ENCODE data around the gene GRAP2.

Gene GRAP2

GRCh38 chr22:39956932-39957664, 56.2 kb downstream of the GRAP2 start:
- TF ChIP-seq FOXP2 (optimal IDR thresholded peaks at IDR 0.05; ENCODE audit: borderline replicate concordance, extremely low read depth, extremely low read length, insufficient read depth) (no peak), REST (IDR thresholded peaks at IDR 0.05; ENCODE audit: insufficient read depth in 1 of 2, low read depth in 2 of 2, low read length in 2 of 2) (no peak), POLR2AphosphoS5 (IDR thresholded peaks at IDR 0.05; ENCODE audit: low read depth, low read length) (no peak), TAF1 (IDR thresholded peaks at IDR 0.05; ENCODE audit: borderline replicate concordance, insufficient read depth, low read length) (no peak), SIN3A (IDR thresholded peaks at IDR 0.05; ENCODE audit: borderline replicate concordance, insufficient read depth, low read length) (no peak)

GRCh38 chr22:39958009-39958711, 57.3 kb downstream of the GRAP2 start:
- no peak for TF ChIP-seq TAF1 (IDR thresholded peaks at IDR 0.05; ENCODE audit: borderline replicate concordance, insufficient read depth, low read length)
- no peak for TF ChIP-seq POLR2AphosphoS5 (IDR thresholded peaks at IDR 0.05; ENCODE audit: low read depth, low read length)
- TF ChIP-seq SIN3A (IDR thresholded peaks at IDR 0.05; ENCODE audit: borderline replicate concordance, insufficient read depth, low read length): no peak
- no peak for TF ChIP-seq FOXP2 (optimal IDR thresholded peaks at IDR 0.05; ENCODE audit: borderline replicate concordance, extremely low read depth, extremely low read length, insufficient read depth)
- TF ChIP-seq REST (IDR thresholded peaks at IDR 0.05; ENCODE audit: insufficient read depth in 1 of 2, low read depth in 2 of 2, low read length in 2 of 2): no peak

GRCh38 chr22:39958949-39959639, 58.2 kb downstream of the GRAP2 start:
- TF ChIP-seq SIN3A (IDR thresholded peaks at IDR 0.05; ENCODE audit: borderline replicate concordance, insufficient read depth, low read length) (no peak), TAF1 (IDR thresholded peaks at IDR 0.05; ENCODE audit: borderline replicate concordance, insufficient read depth, low read length) (no peak), REST (IDR thresholded peaks at IDR 0.05; ENCODE audit: insufficient read depth in 1 of 2, low read depth in 2 of 2, low read length in 2 of 2) (no peak), FOXP2 (optimal IDR thresholded peaks at IDR 0.05; ENCODE audit: borderline replicate concordance, extremely low read depth, extremely low read length, insufficient read depth) (no peak), POLR2AphosphoS5 (IDR thresholded peaks at IDR 0.05; ENCODE audit: low read depth, low read length) (no peak)

- TF ChIP-seq FOXP2 (optimal IDR thresholded peaks at IDR 0.05; ENCODE audit: borderline replicate concordance, extremely low read depth, extremely low read length, insufficient read depth) (no peak), SIN3A (IDR thresholded peaks at IDR 0.05; ENCODE audit: borderline replicate concordance, insufficient read depth, low read length) (no peak), TAF1 (IDR thresholded peaks at IDR 0.05; ENCODE audit: borderline replicate concordance, insufficient read depth, low read length) (no peak), REST (IDR thresholded peaks at IDR 0.05; ENCODE audit: insufficient read depth in 1 of 2, low read depth in 2 of 2, low read length in 2 of 2) (no peak), POLR2AphosphoS5 (IDR thresholded peaks at IDR 0.05; ENCODE audit: low read depth, low read length) (no peak)
Measured at GRCh38 chr22:39959640-39960447, 59.0 kb downstream of the GRAP2 start, which contains the start of gene TMA7B. TSS of gene TMA7B (plus strand) at chr22:39960397. CDS start at chr22:39964375, 3,978 bp downstream.
